G401.6 (cell line): Measurements from ENCODE around the gene ARNT2.
"Not testable (repeated sequence)": the region's sequence is repeated elsewhere in the genome, so short reads cannot be mapped to it uniquely, and the experiment has no call there.

ENCODE experiments used
- FAIRE-seq: peaks from 2 replicates; lab custom pipeline; 2012; peaks lifted over from hg19 to GRCh38; lab: Jason Lieb, UNC

Gene ARNT2

GRCh38 chr15:80620931-80621330 is 216.7 kb downstream of the ARNT2 start:
- FAIRE-seq = no peak

DNA sequence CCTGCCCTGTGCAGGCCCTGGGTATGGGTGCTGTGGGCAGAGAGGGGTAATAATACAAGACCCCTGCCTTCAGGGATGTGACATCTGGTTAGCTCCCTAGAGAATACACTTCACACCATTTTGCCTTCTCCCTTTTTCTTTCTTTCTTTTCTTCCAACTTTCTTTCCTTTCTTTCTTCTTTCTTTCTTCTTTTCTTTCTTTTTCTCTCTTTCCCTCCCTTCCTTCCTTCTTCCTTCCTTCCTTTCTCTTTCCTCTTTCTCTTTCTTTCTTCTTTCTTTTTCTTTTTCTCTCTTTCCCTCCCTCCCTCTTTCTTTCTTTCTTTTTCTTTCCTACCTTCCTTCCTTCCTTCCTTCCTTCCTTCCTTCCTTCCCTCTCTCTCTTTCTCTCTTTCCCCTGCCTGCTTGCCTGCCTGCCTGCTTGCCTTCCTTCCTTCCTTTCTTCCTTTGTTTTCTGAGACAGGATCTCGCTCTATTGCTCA is 222.5 kb downstream of the ARNT2 start:
- no peak for FAIRE-seq

DNA sequence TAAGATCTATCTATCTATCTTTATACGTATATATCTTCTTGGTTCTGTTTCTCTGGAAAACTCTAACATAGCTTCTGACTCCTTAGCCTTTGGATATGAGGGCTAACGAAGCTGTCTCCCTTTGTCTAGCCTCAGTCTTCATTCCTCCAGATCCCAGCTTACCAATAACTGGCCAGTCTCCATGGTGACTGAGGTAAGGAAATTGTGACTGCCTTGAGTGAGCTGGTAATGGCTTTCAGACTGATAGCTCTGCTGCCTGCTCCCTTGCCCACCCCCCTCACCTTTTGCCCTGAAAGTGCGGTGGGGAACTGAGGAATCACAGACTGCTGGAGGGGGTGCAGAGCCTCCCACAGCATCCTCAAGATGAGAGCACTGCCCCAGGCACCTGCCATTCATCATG is 225.2 kb downstream of the ARNT2 start:
- FAIRE-seq = no peak

DNA sequence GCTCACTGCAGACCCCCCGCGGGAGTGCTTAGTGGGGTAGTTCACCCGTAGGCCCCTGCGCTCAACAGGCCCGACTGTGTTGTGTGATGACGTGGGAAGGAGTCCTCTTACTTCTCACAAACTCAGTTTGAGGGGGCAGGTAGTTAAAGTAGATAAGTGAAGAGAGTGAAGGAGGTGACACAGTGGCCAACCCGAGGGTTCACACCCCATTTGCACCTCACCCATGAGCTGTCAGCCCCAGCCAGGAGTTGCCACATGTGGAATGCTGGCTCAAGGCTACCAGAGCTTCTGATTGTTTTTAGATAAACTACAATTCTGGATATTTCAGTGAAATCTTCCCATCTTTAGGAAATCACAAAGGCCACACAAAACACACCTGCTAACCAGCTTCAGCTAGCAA is 226.8 kb downstream of the ARNT2 start:
- FAIRE-seq = no peak

GRCh38 chr15:80633221-80633620 is 229.0 kb downstream of the ARNT2 start:
- no peak for FAIRE-seq

DNA sequence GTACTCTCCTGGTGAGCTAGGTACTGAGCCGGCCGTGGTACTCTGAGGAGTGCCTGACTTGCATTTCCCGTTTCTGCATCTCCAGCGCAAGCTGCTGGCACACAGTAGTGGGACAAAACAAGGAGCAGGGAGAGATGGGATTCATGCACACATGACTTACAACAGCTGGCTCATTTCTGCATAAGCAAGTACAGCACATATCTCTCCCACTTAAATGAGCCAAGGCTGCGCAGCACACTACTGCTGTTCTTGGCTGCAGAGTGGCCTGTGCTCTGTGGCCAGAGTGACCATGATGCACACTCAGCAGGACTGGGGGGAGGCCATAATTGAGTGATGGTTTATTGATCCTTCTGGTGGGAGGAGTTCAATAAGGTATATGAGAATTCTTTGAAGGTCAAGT is 231.8 kb downstream of the ARNT2 start:
- no peak for FAIRE-seq

- FAIRE-seq = no peak
Observed at GRCh38 chr15:80636675-80637074, 232.5 kb downstream of the ARNT2 start.

DNA sequence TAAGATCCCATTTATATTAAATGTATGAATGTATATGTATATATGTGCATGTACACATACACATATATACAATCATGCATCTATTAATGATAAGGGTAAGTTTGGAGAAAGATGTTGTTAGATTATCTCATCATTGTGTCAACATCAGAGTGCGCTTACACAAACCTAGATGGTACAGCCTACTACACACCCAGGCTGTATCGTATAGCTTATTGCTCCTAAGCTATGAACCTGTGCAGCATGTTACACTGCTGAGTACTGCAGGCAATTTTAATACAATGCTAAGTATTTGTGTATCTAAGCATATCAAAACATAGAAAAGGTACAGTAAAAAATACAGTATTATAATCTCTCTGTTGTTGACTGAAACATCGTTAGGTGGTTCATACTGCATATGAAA is 233.6 kb downstream of the ARNT2 start:
- FAIRE-seq = no peak

- no peak for FAIRE-seq
Observed at GRCh38 chr15:80638553-80639167, 234.5 kb downstream of the ARNT2 start.

GRCh38 chr15:80639168-80639555 is 235.0 kb downstream of the ARNT2 start:
- no peak for FAIRE-seq

GRCh38 chr15:80640531-80641121 is 236.4 kb downstream of the ARNT2 start:
- no peak for FAIRE-seq

- FAIRE-seq = no peak
Observed at GRCh38 chr15:80641384-80641783, 237.2 kb downstream of the ARNT2 start.

- no peak for FAIRE-seq
Observed at GRCh38 chr15:80643431-80643951, 239.3 kb downstream of the ARNT2 start.

- FAIRE-seq = no peak
Observed at GRCh38 chr15:80645494-80646065, 241.4 kb downstream of the ARNT2 start.

DNA sequence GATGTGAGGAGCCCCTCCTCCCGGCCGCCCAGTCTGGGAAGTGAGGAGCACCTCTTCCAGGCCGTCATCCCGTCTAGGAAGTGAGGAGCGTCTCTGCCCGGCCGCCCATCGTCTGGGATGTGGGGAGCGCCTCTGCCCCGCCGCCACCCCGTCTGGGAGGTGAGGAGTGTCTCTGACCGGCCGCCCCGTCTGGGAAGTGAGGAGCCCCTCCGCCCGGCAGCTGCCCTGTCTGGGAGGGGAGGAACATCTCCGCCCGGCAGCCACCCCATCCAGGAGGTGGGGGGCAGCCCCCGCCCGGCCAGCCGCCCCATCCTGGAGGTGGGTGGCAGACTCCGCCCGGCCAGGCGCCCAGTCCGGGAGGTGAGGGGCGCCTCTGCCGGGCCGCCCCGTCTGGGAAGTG is 243.2 kb downstream of the ARNT2 start:
- not testable (repeated sequence) for FAIRE-seq
